Mucosa of descending colon (tissue), 3 donors: Measurements from ENCODE around the gene RNF113B. TPM values are rescaled to one million over a fixed set of nuclear protein-coding genes. Genes with fewer than 3 reads are reported as not detected.

Source experiments
- ATAC-seq: fragments of 200-7000 bp; cut with Tn5 transposase; one replicate; pipeline ENCODE4 v1.9.1; 2020; ENCODE audit warnings: mild to moderate bottlenecking, moderate library complexity
- DNase-seq, 3 donors: peaks; one replicate each; pipeline ENCODE4 v3.0.0-alpha.2; 2020
- H3K36me3 ChIP-seq: fragments of 200-600 bp; one replicate; pipeline ENCODE4 v1.8.0; 2021; ENCODE audit warnings: low read depth, mild to moderate bottlenecking
- H3K4me1 ChIP-seq: fragments of 200-600 bp; one replicate; pipeline ENCODE4 v1.8.0; 2021; ENCODE audit warnings: low read depth, mild to moderate bottlenecking
- H3K4me3 ChIP-seq: fragments of 200-600 bp; one replicate; pipeline ENCODE4 v1.8.0; 2021; ENCODE audit warnings: mild to moderate bottlenecking
- H3K9me3 ChIP-seq: fragments of 200-600 bp; one replicate; pipeline ENCODE4 v1.8.0; 2021; ENCODE audit warnings: mild to moderate bottlenecking
- CTCF ChIP-seq: fragments of 200-600 bp; IDR thresholded peaks from one replicate; pipeline ENCODE4 v1.8.0; 2022; ENCODE audit warnings: antibody characterized with exemption, mild to moderate bottlenecking
- intact Hi-C, 2 donors: fragments of 100-400 bp; cut with DNase I in 1 of 2; cut with micrococcal nuclease in 1 of 2; formaldehyde crosslinking; loops; one replicate each; pipeline versions ENCODE4 v1.11.0 to v1.11.1; 2022; cut with DNase I, micrococcal nuclease
- total RNA-seq, 3 donors: library from RNA; stranded (reverse); fragmentation: NEBNext Ultra II Directional in 2 of 3; extraction: Animal tissue kit (Norgen Biotek cat#: 25700) in 2 of 3; gene quantifications; one replicate each; pipeline versions ENCODE4 v1.2.1 to v1.2.4, GENCODE V29; 2021 to 2023
- donor health status: DM: no; HTN: no; CAD: no; lungs with moderate emphysema.
- donor health status: DM: no; HTN: no; CAD: no.
- donor health status: DM: no; HTN: yes; CAD: no.

RNF113B gene
- total RNA-seq, 3 donors from 2014 or later, result not detected

DNA sequence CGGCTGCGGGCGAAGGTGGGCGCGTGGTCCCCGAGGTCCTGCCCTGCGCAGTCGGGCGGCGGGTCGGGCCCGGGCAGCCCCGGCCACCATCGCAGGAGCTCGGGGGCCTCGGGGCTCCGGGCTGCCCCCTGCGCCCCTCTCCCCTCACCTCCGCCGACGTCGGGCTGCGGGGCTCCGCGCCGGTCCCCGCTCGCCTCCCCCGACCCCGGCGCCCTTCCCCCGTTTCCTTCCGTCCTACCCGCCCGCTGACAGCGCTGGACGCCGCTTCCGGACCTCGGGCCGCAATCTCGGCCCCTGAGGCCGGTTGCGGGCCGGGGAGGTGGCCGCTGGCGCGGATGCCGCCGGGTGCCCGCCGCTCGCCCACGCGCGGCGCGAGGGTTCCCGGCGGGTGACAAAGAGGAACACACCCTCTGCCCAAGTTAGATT, 33.5 kb downstream of the RNF113B start:
- no peak for TF ChIP-seq CTCF
- Histone ChIP-seq H3K4me1 (no peaks in the 10 kb centered on the region), H3K9me3 (no peaks in the 10 kb centered on the region), H3K36me3 (no peaks in the 10 kb centered on the region), H3K4me3 (peak overlapping the region; percentile 74)
- intact Hi-C loops, result no loop called here
- ATAC-seq (peak; percentile 2), DNase-seq (peak in 2 of 3 donors; percentile 17 to 55)

GRCh38 chr13:98143157-98143553, 33.9 kb downstream of the RNF113B start:
- peak overlapping the region; percentile 74 for H3K4me3 ChIP-seq
- intact Hi-C loops, result no loop called here
- H3K36me3 ChIP-seq, result no peaks in the 10 kb centered on the region
- no peaks in the 10 kb centered on the region for H3K4me1 ChIP-seq
- H3K9me3 ChIP-seq, result no peaks in the 10 kb centered on the region
- no peak for TF ChIP-seq CTCF
- ATAC-seq (peak; percentile 13), DNase-seq (peak in 1 of 3 donors; percentile 54)

DNA sequence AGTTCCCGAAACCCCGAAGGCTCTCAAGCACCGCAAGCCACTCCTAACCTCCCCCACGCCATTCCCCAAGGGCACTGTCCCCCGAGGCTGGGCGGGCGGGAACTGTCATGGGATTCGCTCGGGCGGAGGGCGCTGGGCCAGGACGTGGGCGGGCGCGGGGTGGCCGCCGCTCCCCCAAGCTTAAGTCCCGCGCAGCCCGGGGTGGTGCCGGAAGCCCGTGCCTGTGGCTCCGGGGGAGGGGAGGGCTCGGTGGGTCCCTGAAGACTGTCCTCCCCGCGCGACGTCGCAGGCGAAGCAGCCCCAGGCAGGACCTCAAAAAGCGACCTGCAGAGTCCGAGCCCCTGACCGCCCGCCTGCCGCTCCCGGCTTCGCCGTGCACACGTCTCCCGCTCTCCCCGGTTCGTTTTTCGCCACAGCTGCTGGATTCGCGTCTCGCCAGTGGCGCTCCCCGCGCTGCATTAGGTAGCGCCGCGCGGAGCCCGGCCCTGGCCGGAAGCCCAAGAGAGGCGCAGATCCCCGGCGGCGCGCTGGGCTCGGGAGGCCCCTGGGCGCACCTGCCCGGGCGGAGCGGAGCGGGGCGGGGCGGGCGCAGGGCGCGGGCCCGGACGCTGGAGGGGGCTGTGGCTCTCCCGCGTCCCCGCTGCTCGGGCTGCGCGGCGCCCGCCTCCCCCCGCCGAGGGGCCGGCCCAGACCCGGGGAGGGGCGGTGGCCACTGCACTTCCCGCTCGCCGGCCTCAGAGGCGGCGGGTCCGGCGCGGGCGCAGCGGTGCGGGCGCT, 34.5 kb downstream of the RNF113B start, which contains the start of gene FARP1:
TSS of gene FARP1 (plus strand) at position 715 of the 777 bp plus-strand sequence. CDS start 70,149 bp downstream, outside the sequence.
- Histone ChIP-seq H3K9me3 (no peaks in the 10 kb centered on the region), H3K36me3 (no peaks in the 10 kb centered on the region), H3K4me1 (no peaks in the 10 kb centered on the region), H3K4me3 (peak within 1 kb of the TSS; percentile 74)
- DNase-seq (peak; percentile 78 to 90 (median 82)), ATAC-seq (peak; percentile 95)
- intact Hi-C loops, result no loop called here
- TF ChIP-seq CTCF, result peak; percentile 57

GRCh38 chr13:98141509-98142379, 35.3 kb downstream of the RNF113B start:
- ATAC-seq (peak; percentile 28), DNase-seq (peak in 2 of 3 donors; percentile 23 to 51)
- intact Hi-C loops, result no loop called here
- peak overlapping the region; percentile 74 for H3K4me3 ChIP-seq
- no peaks in the 10 kb centered on the region for H3K4me1 ChIP-seq
- H3K36me3 ChIP-seq, result no peaks in the 10 kb centered on the region
- no peak for TF ChIP-seq CTCF
- H3K9me3 ChIP-seq, result no peaks in the 10 kb centered on the region

GRCh38 chr13:98141091-98141490, 36.0 kb downstream of the RNF113B start:
- Histone ChIP-seq H3K4me1 (no peaks in the 10 kb centered on the region), H3K4me3 (no peak overlapping the region), H3K9me3 (no peaks in the 10 kb centered on the region), H3K36me3 (no peaks in the 10 kb centered on the region)
- intact Hi-C loops, result no loop called here
- no peak for TF ChIP-seq CTCF
- no peak for ATAC-seq
- DNase-seq, result no peak
